Left cardiac atrium (tissue), 4 donors: ENCODE measurements around the gene PATL2. TPM values are rescaled to one million over a fixed set of nuclear protein-coding genes. Genes with fewer than 3 reads are reported as not detected.
"Not testable (repeated sequence)": the region's sequence is repeated elsewhere in the genome, so short reads cannot be mapped to it uniquely, and the experiment has no call there.

Source experiments
- ATAC-seq, 2 donors: fragments of 200-7000 bp; cut with Tn5 transposase; one replicate each; pipeline ENCODE4 v1.9.1; 2020; ENCODE audit warnings: mild to moderate bottlenecking in 2 of 2, moderate library complexity in 2 of 2
- DNase-seq: peaks from one replicate; pipeline ENCODE4 v3.0.0-alpha.2; 2020
- intact Hi-C, 2 donors: fragments of 100-400 bp; cut with DNase I; formaldehyde crosslinking; loops; one replicate each; pipeline versions ENCODE4 v1.14.1 to v1.15.1; 2022 to 2023
- total RNA-seq, 2 donors: library from RNA; stranded (reverse); fragmentation: NEBNext Ultra II Directional; extraction: Animal tissue kit (Norgen Biotek cat#: 25700); gene quantifications; one replicate each; pipeline ENCODE4 v1.2.1, GENCODE V29; 2021
- donor health status: DM: no; HTN: yes; CAD: no.
- donor health status: DM: no; HTN: yes; CAD: no; lungs with severe emphysema.
- donor health status: DM: yes; HTN: yes; CAD: no.
- donor health status: Dilated cardiomyopathy.

Gene PATL2
- total RNA-seq, 2 donors from 2014 or later = 4.8 to 6.8 TPM

DNA sequence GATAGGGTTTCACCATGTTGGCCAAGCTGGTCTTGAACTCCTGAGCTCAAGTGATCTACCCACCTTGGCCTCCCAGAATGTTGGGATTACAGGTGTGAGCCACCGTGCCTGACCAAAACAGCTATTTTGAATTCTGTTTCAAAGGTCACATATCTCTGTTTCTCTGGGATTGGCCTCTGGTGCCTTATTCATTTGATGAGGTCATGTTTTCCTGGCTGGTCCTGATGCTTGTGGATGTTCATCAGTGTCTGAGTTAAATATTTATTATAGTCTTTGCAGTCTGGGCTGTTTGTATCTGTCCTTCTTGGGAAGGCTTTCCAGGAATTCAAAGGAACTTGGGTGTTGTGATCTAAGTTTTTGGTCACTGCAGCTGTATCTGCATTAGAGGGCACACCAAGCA, 5.1 kb downstream of the PATL2 start:
- intact Hi-C loops = no loop called here
- ATAC-seq = no peak
- DNase-seq = no peak

DNA sequence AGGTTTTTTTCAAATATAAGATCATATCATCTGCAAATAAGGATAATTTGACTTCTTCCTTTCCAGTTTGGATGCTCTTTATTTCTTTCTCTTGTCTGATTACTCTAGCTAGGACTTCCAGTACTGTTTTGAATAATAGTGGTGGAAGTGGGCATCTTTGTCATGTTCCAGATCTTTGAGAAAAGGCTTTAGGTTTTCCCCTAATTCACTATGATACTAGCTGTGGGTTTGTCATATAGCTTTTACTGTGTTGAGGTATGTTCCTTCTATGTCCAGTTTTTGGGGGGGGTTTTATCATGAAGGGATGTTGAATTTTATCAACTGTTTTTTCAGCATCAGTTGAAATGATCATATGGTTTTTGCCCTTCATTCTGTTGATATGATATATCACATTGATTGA, 10.4 kb downstream of the PATL2 start:
- DNase-seq, intact Hi-C loops, ATAC-seq: not testable (repeated sequence)

DNA sequence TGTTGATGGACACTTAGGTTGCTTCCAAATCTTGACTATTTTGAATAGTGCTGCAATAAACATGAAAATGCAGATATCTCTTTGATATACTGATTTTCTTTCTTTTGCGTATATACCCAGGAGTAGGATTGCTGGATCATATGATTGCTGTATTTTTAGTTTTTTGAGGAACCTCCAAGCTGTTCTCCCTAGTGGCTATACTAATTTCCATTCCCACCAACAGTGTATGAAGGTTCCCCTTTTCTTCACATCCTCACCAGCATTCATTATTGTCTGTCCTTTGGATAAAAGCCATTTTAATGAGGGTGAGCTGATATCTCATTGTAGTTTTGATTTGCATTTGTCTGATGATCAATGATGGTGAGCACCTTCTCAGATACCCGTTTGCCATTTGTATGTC, 12.5 kb downstream of the PATL2 start:
- no peak for ATAC-seq
- intact Hi-C loops = no loop called here
- no peak for DNase-seq

DNA sequence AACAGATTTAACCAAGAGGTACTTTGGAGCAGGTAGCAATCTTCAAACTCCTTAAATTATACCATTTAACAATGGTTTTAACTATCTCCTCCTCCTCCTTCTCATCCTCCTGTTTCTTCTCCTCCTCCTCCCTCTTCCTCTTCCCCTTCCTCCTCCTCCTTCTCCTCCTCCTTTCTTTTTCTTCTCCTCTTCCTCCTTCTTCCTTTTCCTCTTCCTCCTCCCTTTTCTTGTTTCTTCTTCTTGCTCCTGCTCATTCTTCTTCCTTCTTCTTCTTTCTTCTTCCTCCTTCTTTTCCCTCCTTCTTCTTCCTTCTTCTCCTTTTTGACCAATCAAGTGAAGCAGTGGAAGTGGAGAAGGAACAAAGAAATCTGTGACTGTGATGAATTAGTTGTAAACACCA, 14.1 kb downstream of the PATL2 start:
- ATAC-seq = no peak
- no peak for DNase-seq
- intact Hi-C loops = no loop called here

DNA sequence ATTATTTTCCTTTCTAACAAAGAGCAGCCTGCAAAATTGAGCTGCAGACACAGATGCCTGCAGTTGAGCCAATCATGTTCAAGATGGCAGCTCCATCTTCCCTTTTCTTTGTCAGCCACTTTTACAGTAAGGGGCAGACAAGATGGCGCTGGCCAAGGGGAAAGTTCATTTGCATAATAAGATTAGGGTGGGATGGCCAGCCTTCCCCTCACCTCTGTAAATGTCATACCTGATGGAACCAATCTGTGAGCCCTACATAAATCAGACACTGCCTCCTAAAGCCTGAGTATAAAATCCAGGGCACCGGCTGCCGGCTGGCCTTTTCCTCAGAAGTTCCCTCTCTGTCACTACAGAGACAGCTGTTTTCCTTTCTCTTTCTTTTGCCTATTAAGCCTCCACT, 15.8 kb downstream of the PATL2 start:
- ATAC-seq (no peak), DNase-seq (no peak)
- intact Hi-C loops = no loop called here

DNA sequence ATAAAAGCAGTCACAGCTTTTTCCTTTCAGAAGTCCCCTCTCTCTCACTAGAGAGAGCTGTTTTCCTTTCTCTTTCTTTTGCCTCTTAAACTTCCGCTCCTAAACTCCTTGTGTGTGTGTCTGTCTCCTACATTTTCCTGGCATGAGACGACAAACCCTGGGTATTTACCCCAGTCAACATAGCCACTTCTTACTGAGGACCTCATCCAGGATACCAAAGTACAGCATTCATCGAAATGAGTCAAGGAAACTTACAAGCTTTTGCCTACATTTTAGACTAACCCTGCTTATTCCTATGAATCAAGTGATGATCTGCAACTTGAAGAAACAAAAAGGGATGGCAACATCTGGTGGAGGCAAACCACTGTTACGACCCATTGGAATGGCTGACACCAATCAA, 16.7 kb downstream of the PATL2 start:
- DNase-seq (no peak), ATAC-seq (no peak)
- intact Hi-C loops = no loop called here

DNA sequence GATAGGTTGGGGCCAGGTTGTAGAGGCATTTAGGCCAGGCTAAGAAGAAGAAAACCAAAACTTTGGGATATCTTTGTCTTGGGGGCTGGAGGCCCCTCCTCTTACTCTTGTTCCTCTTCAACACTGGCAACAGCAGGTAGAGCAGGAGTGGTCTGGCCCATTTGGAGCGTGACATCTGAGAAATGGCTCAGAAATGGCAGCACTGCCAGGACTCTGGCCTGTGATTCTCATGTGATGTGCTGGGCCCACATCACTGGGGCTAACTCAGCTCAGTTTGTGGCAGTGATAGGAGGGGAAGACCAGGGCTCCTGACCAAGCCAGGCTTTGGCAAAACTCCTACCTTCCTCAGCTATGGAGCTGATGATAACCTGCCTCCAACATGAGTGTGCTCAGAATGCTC, 18.5 kb downstream of the PATL2 start:
- DNase-seq (no peak), ATAC-seq (no peak)
- intact Hi-C loops = no loop called here

DNA sequence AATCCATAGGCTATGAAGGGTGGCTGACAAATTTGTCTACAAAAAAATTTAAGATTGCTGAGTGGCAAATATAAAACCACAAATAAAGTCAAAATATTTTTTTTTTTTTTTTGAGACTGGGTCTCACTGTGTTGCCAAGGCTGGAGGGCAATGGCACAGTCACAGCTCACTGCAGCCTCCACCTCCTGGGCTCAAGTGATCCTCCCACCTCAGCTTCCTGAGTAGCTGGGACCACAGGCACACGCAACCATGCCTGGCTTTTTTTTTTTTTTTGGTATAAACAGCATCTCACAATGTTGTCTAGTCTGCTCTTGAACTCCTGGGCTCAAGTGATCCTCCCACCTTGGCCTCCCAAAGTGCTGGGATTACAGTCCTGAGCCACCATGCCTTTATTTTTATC, 20.9 kb downstream of the PATL2 start:
- intact Hi-C loops, DNase-seq, ATAC-seq: not testable (repeated sequence)

DNA sequence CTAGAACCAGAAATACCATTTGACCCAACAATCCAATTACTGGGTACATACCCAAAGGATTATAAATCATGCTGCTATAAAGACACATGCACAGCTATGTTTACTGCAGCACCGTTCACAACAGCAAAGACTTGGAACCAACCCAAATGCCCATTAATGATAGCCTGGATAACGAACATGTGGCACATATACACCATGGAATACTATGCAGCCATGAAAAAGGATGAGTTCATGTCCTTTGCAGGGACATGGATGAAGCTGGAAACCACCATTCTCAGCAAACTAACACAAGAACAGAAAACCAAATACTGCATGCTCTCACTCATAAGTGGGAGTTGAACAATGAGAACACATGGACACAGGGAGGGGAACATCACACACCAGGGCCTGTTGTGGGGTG, 21.8 kb downstream of the PATL2 start:
- intact Hi-C loops, DNase-seq, ATAC-seq: not testable (repeated sequence)

DNA sequence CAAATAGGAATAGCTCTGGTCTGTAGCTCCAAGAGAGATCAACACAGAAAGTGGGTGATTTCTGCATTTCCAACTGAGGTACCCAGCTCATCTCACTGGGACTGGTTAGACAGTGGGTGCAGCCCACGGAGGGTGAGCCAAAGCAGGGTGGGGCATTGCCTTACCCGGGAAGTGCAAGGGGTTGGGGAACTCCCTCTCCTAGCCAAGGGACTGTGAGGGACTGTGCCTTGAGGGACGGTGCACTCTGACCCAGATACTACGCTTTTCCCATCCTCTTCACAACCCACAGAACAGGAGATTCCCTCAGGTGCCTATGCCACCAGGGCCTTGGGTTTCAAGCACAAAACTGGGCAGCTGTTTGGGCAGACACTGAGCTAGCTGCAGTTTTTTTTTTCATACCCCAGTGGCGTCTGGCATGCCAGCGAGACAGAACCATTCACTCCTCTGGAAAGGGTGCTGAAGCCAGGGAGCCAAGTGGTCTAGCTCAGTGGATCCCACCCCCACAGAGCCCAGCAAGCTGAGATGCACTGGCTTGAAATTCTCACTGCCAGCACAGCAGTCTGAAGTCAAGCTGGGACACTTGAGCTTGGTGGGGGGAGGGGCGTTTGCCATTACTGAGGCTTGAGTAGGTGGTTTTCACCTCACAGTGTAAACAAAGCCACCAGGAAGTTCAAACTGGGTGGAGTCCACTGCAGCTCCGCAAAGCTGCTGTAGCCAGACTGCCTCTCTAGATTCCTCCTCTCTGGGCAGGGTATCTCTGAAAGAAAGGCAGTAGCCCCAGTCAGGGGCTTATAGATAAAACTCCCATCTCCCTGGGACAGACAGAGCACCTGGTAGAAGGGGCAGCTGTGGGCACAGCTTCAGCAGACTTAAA, 28.1 kb downstream of the PATL2 start:
- ATAC-seq (peak in 1 of 2 donors; percentile 24), DNase-seq (peak; percentile 58)
- intact Hi-C loops = not testable (repeated sequence)

DNA sequence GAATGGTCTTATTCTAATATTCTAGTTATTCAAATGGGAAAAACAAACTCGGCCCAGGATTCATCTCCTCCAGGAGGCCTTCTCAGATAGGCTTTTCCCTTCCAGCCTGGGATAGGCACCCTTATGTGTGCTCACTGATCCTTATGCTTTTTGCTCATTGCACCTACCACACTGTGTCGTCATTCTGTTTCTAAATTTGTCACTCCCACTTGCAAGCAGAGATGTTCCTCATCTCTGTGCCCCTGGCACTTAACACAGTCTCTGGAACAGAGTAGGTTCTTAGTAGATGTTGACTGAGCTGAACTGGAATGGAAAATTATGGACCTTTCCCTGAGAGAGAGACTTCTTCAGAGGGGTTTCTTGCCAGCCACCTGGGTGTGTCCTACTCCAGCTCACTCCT, 28.9 kb downstream of the PATL2 start:
- peak in 1 of 2 donors; percentile 69 for ATAC-seq
- DNase-seq = no peak
- intact Hi-C loops = no loop called here

DNA sequence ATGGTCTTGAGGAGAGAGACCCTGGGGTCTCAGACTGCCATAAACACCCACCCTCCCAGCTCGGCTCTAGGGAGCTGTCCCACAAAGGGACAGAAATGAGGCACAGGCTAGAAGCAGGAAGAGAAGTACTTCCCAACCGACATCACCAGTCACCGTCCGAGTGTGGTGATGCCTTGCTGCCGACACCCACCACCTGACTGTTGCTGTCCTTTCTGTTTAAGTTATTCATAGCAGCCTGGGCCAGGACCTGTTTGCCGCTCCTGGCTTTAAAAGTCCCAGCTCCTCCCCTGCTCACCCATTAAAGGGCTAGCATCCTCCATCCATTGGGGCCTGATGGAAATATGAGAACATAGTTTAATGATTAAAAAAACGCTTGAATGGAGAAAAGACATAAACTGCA, 34.4 kb downstream of the PATL2 start:
- peak in 1 of 2 donors; percentile 19 for ATAC-seq
- intact Hi-C loops = no loop called here
- no peak for DNase-seq

DNA sequence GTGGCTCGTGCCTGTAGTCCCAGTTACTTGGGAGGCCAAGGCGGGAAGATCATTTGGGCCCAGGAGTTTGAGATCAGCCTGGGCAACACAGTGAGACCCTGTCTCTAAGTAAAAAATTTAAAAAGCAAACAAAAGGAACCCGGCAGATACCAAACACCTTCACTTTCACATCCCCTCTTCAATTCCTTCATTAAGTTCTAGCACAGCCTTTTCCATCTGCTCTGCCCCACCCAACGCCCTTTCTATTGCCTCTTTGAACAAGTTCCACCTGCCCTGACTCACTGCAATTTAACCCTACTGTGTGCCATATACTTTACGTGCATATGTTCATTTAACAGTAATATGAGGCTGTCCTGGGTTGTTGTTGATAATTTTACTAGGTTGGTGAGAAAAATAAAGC, 35.2 kb downstream of the PATL2 start:
- no peak for DNase-seq
- intact Hi-C loops = no loop called here
- no peak for ATAC-seq

DNA sequence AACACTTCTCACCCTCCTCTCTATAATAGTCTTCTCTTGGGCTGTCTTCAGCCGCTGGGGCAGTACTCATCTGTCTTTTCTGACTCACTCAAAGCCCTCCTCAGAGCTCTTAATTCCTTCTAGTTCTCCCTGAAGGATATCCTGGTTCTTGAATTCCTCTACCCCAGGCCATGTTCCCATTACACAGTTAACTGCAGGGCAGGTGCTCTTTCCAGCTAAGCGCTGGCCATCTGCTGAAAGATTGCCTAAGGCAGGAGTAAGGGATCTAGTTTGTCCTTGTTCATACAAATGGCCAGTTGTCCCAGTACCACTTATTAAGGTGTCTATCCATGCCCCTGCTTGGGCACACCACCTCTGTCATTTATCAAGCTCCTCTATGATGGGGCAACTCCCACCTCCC, 37.5 kb downstream of the PATL2 start:
- DNase-seq = no peak
- ATAC-seq = no peak
- intact Hi-C loops = no loop called here

DNA sequence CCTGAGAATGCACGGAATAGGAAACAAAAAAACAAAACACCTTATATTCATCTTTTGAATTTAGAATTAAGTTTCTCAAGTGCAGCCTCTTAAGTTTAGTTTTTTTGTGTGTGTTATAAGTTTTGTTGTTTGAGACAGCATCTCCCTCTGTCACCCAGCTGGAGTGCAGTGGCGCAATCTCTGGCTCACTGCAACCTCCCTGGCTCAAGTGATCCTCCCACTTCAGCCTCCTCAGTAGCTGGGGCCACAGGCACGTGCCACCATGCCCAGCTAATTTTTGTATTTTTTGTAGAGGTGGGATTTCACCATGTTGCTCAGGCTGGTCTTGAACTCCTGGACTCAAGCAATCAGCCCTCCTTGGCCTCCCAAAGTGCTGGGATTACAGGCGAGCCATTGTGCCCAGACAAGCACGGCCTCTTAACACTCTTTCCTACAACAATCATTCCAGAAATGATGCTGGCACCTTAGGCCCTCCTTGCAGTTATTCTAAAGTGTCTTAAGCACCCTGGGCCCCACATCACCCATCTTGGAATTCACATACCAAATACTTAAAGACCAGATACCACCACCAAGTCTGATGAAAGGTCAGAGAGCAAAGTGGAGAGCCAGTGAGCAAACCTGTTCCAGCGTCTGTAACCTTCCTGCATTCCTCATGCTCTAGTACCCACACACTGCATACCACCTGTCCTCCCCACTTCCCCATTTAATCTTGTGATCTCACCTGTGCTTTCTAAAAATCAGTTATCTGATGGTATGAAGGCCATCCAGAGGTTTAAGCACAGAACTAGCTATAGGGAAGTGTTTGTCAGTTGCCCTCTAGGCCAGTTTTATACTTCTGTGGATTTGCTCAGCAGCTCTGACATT, 40.8 kb downstream of the PATL2 start:
- intact Hi-C loops = no loop called here
- DNase-seq (no peak), ATAC-seq (no peak)

DNA sequence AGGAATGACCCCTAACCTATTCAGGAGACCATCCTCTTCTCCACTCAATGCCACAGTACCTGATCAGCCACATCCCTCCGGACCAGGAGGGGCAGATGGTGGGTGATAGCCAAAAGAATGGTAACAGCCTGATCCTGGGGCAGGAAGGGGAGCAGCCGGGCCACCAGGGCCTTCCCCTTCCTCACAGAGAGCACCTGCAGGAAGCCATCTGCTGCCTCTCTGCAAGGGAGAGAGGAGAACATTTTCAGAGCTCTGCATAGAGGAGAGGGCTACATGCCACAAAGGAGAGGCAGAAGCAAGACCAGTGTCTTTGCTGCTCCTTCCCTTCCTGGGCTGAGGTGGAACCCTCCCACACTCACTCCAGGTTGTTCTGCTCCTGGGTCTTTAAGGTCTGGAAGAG, 42.2 kb downstream of the PATL2 start:
- intact Hi-C loops = no loop called here
- DNase-seq (no peak), ATAC-seq (no peak)

DNA sequence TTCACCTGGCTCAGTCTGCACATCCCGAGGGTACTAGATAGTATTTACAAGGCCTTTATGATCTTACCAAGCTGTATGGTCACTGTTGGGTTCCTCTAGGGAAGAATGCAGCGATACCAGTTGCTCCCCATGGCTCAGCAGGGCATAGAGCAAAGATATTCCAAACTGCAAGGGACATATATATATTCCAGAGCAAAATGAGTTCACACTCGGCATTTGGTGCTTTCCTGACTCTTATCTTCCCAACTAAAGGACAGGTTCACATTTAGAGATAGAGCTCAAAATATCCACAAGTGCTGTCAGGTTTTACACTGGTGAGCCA, 44.1 kb downstream of the PATL2 start:
- intact Hi-C loops = no loop called here
- ATAC-seq (no peak), DNase-seq (no peak)

DNA sequence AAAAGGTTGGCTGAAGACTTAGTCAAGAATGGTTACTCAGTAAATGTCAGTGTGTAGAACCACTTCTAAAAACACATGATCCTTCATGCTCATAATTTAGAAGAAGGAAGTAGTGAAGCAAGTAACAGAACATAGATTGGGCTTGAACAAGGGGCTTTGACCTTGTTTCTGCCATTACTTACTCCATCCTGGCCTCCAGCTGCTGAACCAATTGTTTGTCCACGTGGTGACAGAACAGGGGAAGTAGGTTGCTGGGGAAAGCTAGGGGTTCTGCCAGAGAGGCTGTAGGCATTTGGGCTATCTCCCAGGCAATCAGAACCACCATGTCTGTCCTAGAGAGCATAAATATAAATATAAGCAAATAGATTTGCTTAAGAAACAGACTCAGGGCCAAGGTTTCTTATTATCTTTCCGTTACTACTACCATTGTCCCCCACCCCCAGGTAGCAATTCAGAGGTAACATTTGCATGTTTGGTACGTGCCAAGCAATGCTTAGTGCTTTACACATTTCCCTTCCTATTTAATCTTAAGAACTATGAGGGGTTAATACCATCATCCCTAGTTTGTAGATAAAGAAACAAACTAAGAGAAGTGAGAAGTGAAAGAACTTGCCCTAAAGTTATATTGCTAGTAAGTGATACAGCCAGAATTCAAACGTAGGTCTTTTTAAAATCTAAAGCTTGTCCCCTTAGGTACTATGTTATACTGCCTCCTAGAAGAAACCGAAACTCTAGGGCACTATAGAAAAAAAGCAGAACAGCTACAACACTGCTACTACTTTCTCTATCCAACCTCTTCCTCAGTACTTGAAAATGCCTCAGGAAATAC, 44.7 kb downstream of the PATL2 start:
- no peak for DNase-seq
- ATAC-seq = no peak
- intact Hi-C loops = no loop called here
